Ramos (cell line): ENCODE results near the gene TMPRSS11B.
"Not testable (repeated sequence)": the region's sequence is repeated elsewhere in the genome, so short reads cannot be mapped to it uniquely, and the experiment has no call there.

Experiments used
- in situ Hi-C: fragments of 300-500 bp; cut with MboI; formaldehyde crosslinking; loops from one replicate; pipeline ENCODE4 v1.14.3; 2022; ENCODE audit warnings: low sequenced_read_pairs; ENCODE audit not compliant: unreplicated experiment

The TMPRSS11B gene

DNA sequence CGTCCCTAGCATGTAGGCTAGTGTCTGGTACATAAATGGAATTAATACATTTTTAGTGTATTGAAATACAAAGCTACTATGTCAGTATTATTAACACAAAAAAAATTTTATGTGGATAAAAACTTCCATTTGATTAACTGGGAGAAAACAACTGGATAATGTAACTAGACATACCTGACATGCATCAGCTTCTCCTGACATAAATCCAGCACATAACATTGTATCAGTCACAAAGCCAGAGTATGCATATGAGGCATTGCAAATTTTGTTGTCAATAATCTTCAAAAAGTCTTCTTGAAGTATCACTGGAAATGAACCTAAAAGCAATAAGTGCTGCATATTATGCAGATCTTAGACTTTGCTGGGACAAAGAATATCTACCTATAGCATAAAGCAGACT, 16.9 kb downstream of the TMPRSS11B start:
- in situ Hi-C loops, result no loop called here

DNA sequence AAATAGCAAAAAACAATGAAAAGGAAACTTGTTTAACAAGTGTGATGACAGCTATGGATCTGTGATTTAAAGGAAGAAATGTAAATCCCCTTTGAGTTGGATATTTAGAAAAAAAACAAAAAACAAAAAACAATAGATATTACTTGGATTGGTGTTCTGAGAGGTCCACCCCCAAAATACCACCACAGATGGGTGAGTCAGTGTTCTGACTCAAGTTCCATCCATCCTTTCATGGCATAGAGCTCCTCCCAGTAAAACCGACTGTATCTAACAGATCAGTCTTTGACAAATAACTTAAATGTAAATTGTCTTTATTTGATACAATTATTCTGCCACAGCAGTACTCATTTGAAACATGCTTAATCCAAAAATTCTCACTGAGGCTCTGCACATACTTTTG, 27.4 kb downstream of the TMPRSS11B start:
- in situ Hi-C loops, result no loop called here

DNA sequence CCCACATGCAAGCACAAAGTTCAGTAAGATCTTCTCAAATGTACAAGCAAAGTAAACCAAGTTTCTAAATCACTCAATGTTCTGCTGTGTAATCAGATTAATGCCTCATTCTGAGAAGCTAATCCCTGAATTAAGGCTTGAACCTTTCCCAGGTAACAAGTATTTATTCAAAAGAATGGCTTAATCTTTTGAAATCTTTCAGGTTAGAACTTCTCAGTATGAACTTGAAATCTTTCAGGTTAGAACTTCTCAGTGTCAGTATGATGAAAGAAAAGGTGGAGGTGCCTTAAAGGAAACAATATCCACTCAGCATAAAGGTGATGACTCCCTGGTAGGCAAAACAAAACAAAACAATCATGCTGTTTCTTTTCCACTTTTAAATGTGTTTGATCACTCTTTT, 29.0 kb downstream of the TMPRSS11B start:
- in situ Hi-C loops, result no loop called here

DNA sequence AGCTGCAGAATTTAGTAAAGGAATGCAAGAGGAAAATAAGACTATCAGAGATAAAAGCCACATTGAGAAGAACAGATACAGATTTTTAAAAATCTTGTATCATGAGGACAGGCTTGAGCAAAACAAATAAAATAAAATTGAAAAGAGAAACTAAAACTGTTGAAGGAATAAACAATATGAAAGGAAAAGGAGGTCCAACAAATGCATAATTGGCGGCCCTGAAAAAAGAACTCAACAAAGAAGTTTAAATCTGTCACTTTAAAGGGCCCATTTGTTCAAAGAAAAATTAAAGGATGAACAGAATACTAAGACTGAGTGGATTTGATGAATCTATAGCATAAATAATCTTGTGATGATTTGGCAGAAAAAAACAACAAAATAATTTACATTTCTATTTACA, 36.5 kb downstream of the TMPRSS11B start:
- in situ Hi-C loops, result no loop called here

DNA sequence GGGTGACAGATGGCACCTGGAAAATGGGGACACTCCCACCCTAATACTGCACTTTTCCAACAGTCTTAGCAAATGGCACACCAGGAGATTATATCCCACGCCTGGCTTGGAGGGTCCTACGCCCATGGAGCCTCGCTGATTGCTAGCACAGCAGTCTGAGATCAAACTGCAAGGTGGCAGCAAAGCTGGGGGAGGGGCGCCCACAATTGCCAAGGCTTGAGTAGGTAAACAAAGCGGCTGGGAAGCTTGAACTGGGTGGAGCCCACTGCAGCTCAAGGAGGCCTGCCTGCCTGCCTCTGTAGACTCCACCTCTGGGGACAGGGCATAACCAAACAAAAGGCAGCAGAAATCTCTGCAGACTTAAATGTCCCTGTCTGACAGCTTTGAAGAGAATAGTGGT, 51.2 kb downstream of the TMPRSS11B start:
- in situ Hi-C loops, result not testable (repeated sequence)

DNA sequence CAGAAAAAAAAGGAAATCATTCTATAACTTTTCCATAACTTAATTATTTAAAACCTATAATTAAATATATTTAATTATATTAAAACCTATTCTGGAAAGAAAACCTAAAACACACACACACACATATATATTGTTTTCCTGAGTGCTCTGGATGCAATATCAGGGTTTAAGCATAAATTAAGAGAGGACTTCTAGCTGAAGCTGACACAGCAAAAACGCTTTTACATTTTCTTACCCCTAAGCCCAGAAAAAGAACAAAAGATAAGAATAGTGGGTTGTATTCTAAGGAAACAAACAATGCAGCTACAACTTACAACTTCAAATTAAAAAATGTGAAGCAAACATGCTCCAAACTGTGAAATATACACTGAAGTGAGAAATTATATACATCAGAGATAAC, 52.3 kb downstream of the TMPRSS11B start:
- in situ Hi-C loops, result no loop called here

DNA sequence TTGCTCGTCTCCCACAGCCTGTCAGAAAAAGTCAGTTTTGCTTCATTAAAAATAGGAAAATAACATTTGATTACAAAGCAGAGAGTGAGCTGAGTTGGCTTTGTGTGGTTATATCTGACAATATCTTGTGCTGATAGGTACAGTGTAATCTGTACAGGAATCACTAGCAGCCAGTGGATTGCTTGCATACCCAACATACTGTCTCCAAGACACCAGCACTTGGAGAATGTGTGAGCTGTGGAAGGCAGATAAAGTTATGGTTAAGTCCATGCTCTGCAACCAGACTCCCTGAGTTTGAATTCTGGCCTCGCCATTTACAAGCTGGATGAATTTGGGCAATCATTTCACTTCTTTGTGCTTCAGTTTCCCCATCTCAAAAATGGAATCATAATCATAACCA, 58.3 kb downstream of the TMPRSS11B start:
- in situ Hi-C loops, result no loop called here

DNA sequence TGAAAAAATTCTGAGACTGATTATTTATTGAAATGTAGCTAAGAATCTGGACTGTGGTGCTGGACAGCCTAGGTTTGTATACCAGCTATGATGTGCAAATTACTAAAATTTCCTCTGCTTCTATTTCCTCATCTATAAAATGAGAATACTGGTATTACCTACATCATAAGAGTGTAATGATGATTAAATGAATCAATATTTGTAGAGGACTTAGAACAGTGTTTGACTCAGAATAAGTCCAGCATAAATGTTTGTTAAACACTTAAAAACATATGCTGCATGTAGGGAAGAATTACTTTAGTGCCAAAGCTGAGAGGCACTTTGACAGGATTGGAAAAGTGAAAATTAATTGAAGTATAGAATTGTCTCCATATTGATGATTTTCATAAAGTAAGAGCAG, 60.6 kb downstream of the TMPRSS11B start:
- in situ Hi-C loops, result no loop called here

DNA sequence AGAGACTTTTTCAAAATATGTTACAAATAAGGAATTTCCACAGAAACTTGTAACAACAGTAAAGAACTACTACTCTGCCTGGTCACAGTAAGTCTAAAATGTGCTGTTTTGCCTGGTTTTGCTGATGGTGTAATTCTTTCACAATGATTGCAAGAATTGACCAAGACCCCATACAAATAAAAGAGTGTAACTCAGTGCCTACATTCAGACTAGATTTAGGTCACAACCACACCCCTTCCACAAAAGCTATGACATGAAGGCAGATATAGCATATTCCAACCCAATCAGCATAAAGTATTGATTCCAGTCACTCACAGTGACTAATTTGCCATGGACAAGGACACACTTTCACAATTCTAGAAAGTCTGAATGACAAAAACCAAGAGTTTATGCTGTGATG, 62.1 kb downstream of the TMPRSS11B start:
- in situ Hi-C loops, result no loop called here

DNA sequence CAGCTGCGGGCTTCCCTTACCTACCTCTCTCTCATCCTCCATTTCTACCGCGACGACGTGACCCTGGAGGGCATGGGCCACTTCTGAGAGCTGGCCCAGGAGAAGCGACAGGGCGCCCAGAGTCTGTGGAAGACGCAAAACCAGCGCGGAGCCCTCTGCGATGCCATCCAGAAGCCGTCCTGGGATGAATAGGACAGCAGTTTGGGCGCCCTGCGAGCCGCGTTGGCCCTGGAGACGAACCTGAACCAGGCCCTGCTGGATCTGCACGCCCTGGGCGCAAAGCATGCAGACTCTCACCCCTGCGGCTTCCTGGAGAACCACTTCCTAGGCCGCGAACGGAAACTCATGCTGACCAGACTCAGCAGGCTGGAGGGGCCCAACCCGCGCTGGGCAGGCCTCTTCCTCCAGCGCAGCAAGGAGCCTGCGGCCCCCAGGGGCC, 63.1 kb downstream of the TMPRSS11B start:
- in situ Hi-C loops, result no loop called here

DNA sequence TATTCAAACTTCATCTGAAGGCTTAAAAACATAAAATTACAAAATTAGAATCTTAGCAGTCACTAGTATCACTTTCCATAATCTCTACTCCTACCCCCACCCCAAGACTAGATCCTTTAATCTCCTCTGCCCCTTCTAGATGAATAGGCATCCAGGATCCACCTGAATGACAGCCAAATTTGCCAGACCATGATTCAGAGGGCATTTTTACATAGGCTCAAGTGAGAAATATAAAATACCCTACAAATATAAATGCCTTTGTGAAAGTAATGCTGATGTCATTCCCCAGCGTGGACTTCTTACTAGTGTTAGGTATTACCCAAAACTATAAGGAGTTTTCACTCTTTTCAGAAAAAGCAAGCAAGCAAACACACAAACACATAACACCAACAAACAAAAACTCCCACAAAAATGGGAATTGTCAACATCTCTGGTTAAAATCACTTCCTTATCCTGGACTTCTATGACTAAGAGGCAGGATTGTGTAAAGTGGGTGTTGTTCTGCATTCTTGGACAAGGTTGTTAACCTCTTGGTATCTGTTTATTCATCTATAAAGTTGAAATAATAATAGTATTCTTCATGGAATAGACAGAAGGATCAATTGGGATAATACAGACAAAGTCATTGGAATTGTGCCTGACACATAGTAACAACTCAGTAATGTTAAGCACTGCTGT, 64.5 kb downstream of the TMPRSS11B start:
- in situ Hi-C loops, result no loop called here

DNA sequence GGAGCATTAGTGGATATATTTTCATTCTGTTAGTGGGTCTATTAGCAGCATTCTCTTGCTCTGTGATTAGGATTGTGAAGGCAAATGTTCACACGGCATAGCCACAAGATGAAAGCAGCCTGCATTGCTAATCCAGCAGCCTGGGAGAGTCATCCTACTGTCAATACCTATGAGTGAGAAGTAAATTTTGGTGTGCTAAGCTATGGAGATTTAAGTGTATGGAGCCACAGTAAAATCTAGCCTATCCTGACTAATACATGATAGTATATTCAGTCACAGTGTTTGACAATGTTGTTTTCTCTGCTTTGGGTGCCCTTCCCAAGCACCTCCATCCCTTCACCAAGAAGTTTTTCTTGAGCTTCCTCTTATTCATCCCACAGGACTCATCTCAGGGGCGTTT, 68.6 kb downstream of the TMPRSS11B start:
- in situ Hi-C loops, result no loop called here
